Muscle layer of colon (tissue), 2 donors: ENCODE measurements around the gene PUM1.

Source experiments
- H3K27ac ChIP-seq: one replicate; pipeline ENCODE4 v1.7.0; 2013; ENCODE audit warnings: low read depth, mild to moderate bottlenecking, low read length, moderate library complexity
- H3K27me3 ChIP-seq, 2 donors: one replicate each; pipeline ENCODE4 v1.7.0; 2013; ENCODE audit warnings: low read length in 2 of 2, mild to moderate bottlenecking in 2 of 2; ENCODE audit not compliant: insufficient read depth in 2 of 2, control insufficient read depth in 1 of 2
- H3K36me3 ChIP-seq: one replicate; pipeline ENCODE4 v1.7.0; 2013; ENCODE audit warnings: mild to moderate bottlenecking, low read length; ENCODE audit not compliant: insufficient read depth
- H3K4me1 ChIP-seq: one replicate; pipeline ENCODE4 v1.7.0; 2013; ENCODE audit warnings: mild to moderate bottlenecking, low read length; ENCODE audit not compliant: insufficient read depth
- H3K4me3 ChIP-seq, 2 donors: one replicate each; pipeline ENCODE4 v1.7.0; 2013; ENCODE audit warnings: low read length in 2 of 2, low read depth in 1 of 2, mild to moderate bottlenecking in 1 of 2, moderate library complexity in 1 of 2
- H3K9ac ChIP-seq: one replicate; pipeline ENCODE4 v1.7.0; 2013; ENCODE audit warnings: low read length
- H3K9me3 ChIP-seq: one replicate; pipeline ENCODE4 v1.7.0; 2013; ENCODE audit warnings: mild to moderate bottlenecking, low read length
- donor health status: abdominal sarcoma.
- donor health status: Adenocarcinoma of cecum.

Gene PUM1

GRCh38 chr1:30968220-30968971 is 97.1 kb downstream of the PUM1 start:
- Histone ChIP-seq H3K4me1 (peaks cover 6% of the 10 kb centered on the region), H3K27ac (no peak overlapping the region), H3K4me3 (no peak overlapping the region), H3K9ac (no peak overlapping the region), H3K9me3 (no peaks in the 10 kb centered on the region), H3K36me3 (peaks cover 50% of the 10 kb centered on the region), H3K27me3 (no peaks in the 10 kb centered on the region)

GRCh38 chr1:30966690-30967369 is 98.7 kb downstream of the PUM1 start:
- no peaks in the 10 kb centered on the region for H3K27me3 ChIP-seq
- H3K9ac ChIP-seq, result no peak overlapping the region
- no peak overlapping the region for H3K27ac ChIP-seq
- H3K36me3 ChIP-seq, result peaks cover 54% of the 10 kb centered on the region
- H3K4me3 ChIP-seq, result no peak overlapping the region
- peaks cover 6% of the 10 kb centered on the region for H3K4me1 ChIP-seq
- no peaks in the 10 kb centered on the region for H3K9me3 ChIP-seq

- peaks cover 6% of the 10 kb centered on the region for H3K4me1 ChIP-seq
- H3K36me3 ChIP-seq, result peaks cover 54% of the 10 kb centered on the region
- H3K27ac ChIP-seq, result no peak overlapping the region
- H3K9me3 ChIP-seq, result no peaks in the 10 kb centered on the region
- H3K9ac ChIP-seq, result no peak overlapping the region
- no peaks in the 10 kb centered on the region for H3K27me3 ChIP-seq
- H3K4me3 ChIP-seq, result no peak overlapping the region
Measured at GRCh38 chr1:30965924-30966599, 99.5 kb downstream of the PUM1 start.

GRCh38 chr1:30964706-30965105 is 100.8 kb downstream of the PUM1 start:
- Histone ChIP-seq H3K4me1 (peaks cover 6% of the 10 kb centered on the region), H3K27ac (no peak overlapping the region), H3K36me3 (peaks cover 51% of the 10 kb centered on the region)

GRCh38 chr1:30962609-30963508 is 102.7 kb downstream of the PUM1 start:
- Histone ChIP-seq H3K9me3 (no peaks in the 10 kb centered on the region), H3K4me3 (no peak overlapping the region), H3K27ac (no peak overlapping the region), H3K27me3 (no peaks in the 10 kb centered on the region), H3K9ac (no peak overlapping the region), H3K4me1 (peaks cover 6% of the 10 kb centered on the region), H3K36me3 (peaks cover 45% of the 10 kb centered on the region)

More at GRCh38 chr1:30964706-30965105, 100.8 kb downstream of the PUM1 start:
- Histone ChIP-seq H3K4me3 (no peak overlapping the region), H3K9ac (no peak overlapping the region), H3K27me3 (no peaks in the 10 kb centered on the region), H3K9me3 (no peaks in the 10 kb centered on the region)

- H3K27ac ChIP-seq, result no peak overlapping the region
Measured at GRCh38 chr1:30957560-30958222, 107.8 kb downstream of the PUM1 start.

GRCh38 chr1:30955448-30956015 is 110.0 kb downstream of the PUM1 start:
- H3K4me3 ChIP-seq, result no peak overlapping the region
- H3K4me1 ChIP-seq, result peaks cover 4% of the 10 kb centered on the region
- no peak overlapping the region for H3K27ac ChIP-seq
- peaks cover 43% of the 10 kb centered on the region for H3K36me3 ChIP-seq
- H3K27me3 ChIP-seq, result no peaks in the 10 kb centered on the region
- no peaks in the 10 kb centered on the region for H3K9me3 ChIP-seq
- no peak overlapping the region for H3K9ac ChIP-seq

More at GRCh38 chr1:30957560-30958222, 107.8 kb downstream of the PUM1 start:
- Histone ChIP-seq H3K4me3 (no peak overlapping the region), H3K4me1 (peaks cover 4% of the 10 kb centered on the region), H3K27me3 (no peaks in the 10 kb centered on the region), H3K9ac (no peak overlapping the region), H3K36me3 (peaks cover 27% of the 10 kb centered on the region), H3K9me3 (no peaks in the 10 kb centered on the region)

- Histone ChIP-seq H3K36me3 (peaks cover 49% of the 10 kb centered on the region), H3K9me3 (no peaks in the 10 kb centered on the region), H3K27me3 (no peaks in the 10 kb centered on the region), H3K27ac (no peak overlapping the region), H3K4me3 (no peak overlapping the region), H3K4me1 (peaks cover 4% of the 10 kb centered on the region), H3K9ac (no peak overlapping the region)
Measured at GRCh38 chr1:30953685-30954084, 111.8 kb downstream of the PUM1 start.

GRCh38 chr1:30952098-30952497 is 113.4 kb downstream of the PUM1 start:
- H3K4me3 ChIP-seq, result no peak overlapping the region
- no peaks in the 10 kb centered on the region for H3K27me3 ChIP-seq
- no peaks in the 10 kb centered on the region for H3K9me3 ChIP-seq
- H3K9ac ChIP-seq, result no peak overlapping the region
- no peak overlapping the region for H3K27ac ChIP-seq
- no peaks in the 10 kb centered on the region for H3K4me1 ChIP-seq
- H3K36me3 ChIP-seq, result peaks cover 64% of the 10 kb centered on the region

GRCh38 chr1:30950700-30951099 is 114.8 kb downstream of the PUM1 start:
- peaks cover 69% of the 10 kb centered on the region for H3K36me3 ChIP-seq

More at GRCh38 chr1:30950700-30951099, 114.8 kb downstream of the PUM1 start:
- H3K4me1 ChIP-seq, result no peaks in the 10 kb centered on the region
- no peaks in the 10 kb centered on the region for H3K9me3 ChIP-seq
- H3K9ac ChIP-seq, result no peak overlapping the region
- H3K27me3 ChIP-seq, result no peaks in the 10 kb centered on the region
- H3K4me3 ChIP-seq, result no peak overlapping the region
- H3K27ac ChIP-seq, result no peak overlapping the region
